NCI-H1092 (cell line): ENCODE data around the gene CFAP206.
A peak's percentile ranks its signal among the peaks of the same experiment; 100 is the strongest.
"Not testable (repeated sequence)": the region's sequence is repeated elsewhere in the genome, so short reads cannot be mapped to it uniquely, and the experiment has no call there.

Experiments used
- DNase-seq: peaks from one replicate; lab custom pipeline; 2025; lab: John Stamatoyannopoulos, UW

Gene CFAP206

GRCh38 chr6:87426789-87427188 lies 19.0 kb downstream of the CFAP206 start:
- no peak for DNase-seq

- DNase-seq = no peak
These were observed 22.7 kb downstream of the CFAP206 start for GRCh38 chr6:87430499-87430898.

- DNase-seq = no peak
These were observed 23.5 kb downstream of the CFAP206 start for GRCh38 chr6:87431263-87431662.

GRCh38 chr6:87436435-87436834 lies 28.7 kb downstream of the CFAP206 start:
- DNase-seq = no peak

GRCh38 chr6:87441711-87442110 lies 33.9 kb downstream of the CFAP206 start:
- DNase-seq = no peak

- no peak for DNase-seq
These were observed 36.6 kb downstream of the CFAP206 start for GRCh38 chr6:87444362-87444761.

- no peak for DNase-seq
These were observed 57.3 kb downstream of the CFAP206 start for GRCh38 chr6:87465051-87465450.

- peak; percentile 72 for DNase-seq
These were observed 65.0 kb downstream of the CFAP206 start, which contains the start of gene SLC35A1 for GRCh38 chr6:87472525-87473418. Gene SLC35A1, plus strand, starts transcription at chr6:87472974. Its CDS starts 30 bp downstream, at chr6:87473004.

GRCh38 chr6:87473419-87473903 lies 65.7 kb downstream of the CFAP206 start:
- no peak for DNase-seq

GRCh38 chr6:87481931-87482330 lies 74.2 kb downstream of the CFAP206 start:
- DNase-seq = no peak

GRCh38 chr6:87482366-87482765 lies 74.6 kb downstream of the CFAP206 start:
- DNase-seq = no peak

GRCh38 chr6:87483929-87484328 lies 76.2 kb downstream of the CFAP206 start:
- DNase-seq = no peak

GRCh38 chr6:87484491-87484890 lies 76.7 kb downstream of the CFAP206 start:
- no peak for DNase-seq

GRCh38 chr6:87487555-87487954 lies 79.8 kb downstream of the CFAP206 start:
- no peak for DNase-seq

- DNase-seq = not testable (repeated sequence)
These were observed 81.6 kb downstream of the CFAP206 start for GRCh38 chr6:87489326-87489725.

- no peak for DNase-seq
These were observed 87.1 kb downstream of the CFAP206 start for GRCh38 chr6:87494761-87495422.

GRCh38 chr6:87498048-87498447 lies 90.3 kb downstream of the CFAP206 start:
- no peak for DNase-seq

- DNase-seq = no peak
These were observed 94.2 kb downstream of the CFAP206 start for GRCh38 chr6:87501809-87502572.

- no peak for DNase-seq
These were observed 96.7 kb downstream of the CFAP206 start for GRCh38 chr6:87504441-87504840.
